HG03103 (cell line): ENCODE results near the gene PACRG.

Source experiments
- ATAC-seq: cut with Tn5 transposase; IDR thresholded peaks from one replicate; pipeline ENCODE4 v1.9.1; 2021; ENCODE audit warnings: low read depth; ENCODE audit not compliant: unreplicated experiment

PACRG gene

GRCh38 chr6:163356324-163356723 lies 628.5 kb downstream of the PACRG start:
- no peak for ATAC-seq

GRCh38 chr6:163356743-163357142 lies 629.0 kb downstream of the PACRG start:
- no peak for ATAC-seq

GRCh38 chr6:163364641-163365040 lies 636.9 kb downstream of the PACRG start:
- no peak for ATAC-seq
